HG03108 (cell line): ENCODE results near the gene MACC1.

Experiments
- ATAC-seq: cut with Tn5 transposase; IDR thresholded peaks from one replicate; pipeline ENCODE4 v1.9.1; 2021; ENCODE audit warnings: moderate library complexity; ENCODE audit not compliant: unreplicated experiment

The MACC1 gene

DNA sequence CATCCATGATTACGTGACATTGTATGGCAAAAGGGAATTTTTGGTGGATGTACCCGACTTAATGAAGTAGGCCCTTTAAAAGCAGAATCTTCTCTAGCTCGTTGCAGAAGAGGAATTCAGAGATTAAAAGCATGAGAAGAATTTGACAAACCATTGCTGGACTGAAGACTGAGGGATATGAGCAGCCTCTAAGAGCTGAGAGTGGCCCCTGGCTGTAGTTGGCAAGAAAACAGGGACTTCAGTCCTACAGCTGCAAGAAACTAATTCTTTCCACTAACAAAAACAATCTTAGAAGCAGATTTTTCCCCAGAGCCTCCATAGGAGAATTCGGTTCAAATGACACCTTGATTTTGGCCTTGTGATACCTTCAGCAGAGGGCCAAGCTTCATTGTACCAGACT is 34.1 kb downstream of the MACC1 start:
- ATAC-seq, result no peak

DNA sequence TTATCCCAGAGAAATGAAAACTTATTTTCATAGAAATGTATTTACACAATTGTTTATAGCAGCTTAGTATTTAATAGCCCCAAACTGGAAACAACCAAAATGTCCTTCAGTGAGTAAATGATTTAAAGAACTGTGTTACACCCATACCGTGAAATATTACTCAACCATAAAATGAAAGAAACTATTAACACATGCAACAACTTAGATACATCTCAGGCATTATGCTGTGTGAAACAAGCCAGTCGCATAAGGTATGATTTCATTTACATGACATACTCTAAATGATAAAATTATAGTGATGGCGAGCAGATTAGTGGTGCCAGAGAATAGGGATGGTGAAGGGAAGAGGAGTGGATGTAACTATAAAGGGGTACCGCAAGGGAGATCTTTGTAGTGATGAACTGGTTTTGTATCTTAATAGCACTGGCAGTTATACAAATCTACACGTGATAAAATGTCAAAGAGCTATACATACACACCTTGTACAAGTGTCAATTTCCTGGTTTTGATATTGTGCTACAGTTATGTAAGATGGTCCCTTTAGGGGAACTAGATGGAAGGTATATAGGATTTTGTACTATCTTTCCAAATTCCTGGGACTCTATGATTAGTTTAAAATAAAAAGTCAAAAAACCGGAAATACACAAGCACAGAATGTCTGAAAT is 40.5 kb downstream of the MACC1 start:
- no peak for ATAC-seq

DNA sequence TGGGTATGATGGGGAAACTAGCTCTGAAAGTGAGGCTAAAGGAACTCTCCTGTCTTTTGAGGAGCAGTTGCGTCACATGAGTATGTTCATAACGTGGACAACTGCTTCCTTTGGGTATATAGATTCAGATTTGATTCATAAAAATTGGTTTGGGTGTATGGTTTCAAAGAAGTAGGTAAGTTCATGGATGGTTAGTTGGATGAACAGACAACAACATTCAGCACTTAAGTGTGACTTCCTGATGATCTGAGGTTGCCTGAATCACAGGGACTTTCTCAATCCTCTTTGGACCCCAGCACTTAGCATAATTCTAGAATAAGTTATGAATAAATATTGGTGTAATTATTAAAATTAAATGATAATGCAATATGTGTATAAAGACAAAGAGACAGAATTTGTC is 43.4 kb downstream of the MACC1 start:
- ATAC-seq, result no peak

DNA sequence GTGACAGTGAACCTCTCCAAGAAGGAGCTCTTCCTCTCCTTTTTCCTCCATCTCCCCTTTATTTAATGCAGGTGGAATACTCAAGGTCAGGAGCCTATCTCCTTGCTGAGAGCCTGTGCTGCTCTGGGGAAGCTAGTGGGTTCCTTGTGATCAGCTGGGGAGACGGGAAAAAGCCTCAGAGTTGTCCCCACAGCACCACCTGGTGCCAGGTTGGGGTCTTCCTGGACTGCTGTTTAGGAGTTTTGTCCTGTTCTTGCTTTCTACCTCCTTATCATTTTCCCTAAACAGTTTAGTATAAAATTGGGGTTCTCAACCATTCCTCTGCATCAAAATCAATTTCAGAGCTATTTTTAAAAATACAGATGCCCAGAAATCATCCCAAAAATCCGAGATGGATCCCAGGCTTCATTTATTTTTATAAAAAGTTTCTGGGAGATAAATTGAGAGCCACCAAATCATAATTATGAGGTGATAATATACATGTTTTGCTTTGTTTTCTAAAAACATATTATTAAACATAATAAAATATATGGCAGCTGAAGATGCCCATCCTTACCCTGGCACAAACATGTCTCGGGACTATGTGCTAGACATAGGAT is 44.3 kb downstream of the MACC1 start:
- ATAC-seq, result no peak

DNA sequence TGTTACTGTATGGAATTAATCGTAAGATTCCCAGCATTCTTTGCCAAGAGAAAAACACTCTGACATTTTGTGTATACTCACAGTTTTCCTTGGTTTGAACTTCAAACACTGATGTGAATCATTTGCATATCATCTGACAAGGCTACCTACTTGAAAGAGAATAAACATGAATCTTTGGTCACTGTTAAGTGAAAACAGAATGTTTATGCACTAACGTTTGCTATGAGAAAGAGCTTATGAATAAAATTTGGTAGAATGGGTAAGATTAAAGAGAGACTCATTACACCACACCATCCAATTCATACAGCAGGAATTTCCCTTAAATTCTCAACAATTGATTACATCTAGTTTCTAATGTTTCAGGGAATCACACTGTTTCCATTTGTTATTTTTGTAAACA is 46.6 kb downstream of the MACC1 start:
- ATAC-seq, result no peak

DNA sequence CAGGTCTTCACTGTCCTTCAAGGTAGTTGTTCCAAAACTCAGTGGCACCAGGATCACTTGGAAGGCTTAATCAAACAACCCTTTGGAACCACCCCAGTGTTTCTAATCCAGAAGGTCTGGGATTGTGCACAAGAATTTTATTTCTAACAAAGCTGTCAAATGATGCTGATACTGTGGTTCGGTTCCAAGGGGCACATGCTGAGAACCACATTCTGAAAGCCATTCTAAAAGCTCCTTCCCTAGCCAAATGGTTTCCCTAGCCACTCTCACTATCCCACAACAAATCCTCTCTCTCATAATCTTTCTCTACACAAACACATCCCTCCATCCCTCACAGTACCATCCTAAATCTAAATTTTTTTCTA is 52.1 kb downstream of the MACC1 start:
- no peak for ATAC-seq

DNA sequence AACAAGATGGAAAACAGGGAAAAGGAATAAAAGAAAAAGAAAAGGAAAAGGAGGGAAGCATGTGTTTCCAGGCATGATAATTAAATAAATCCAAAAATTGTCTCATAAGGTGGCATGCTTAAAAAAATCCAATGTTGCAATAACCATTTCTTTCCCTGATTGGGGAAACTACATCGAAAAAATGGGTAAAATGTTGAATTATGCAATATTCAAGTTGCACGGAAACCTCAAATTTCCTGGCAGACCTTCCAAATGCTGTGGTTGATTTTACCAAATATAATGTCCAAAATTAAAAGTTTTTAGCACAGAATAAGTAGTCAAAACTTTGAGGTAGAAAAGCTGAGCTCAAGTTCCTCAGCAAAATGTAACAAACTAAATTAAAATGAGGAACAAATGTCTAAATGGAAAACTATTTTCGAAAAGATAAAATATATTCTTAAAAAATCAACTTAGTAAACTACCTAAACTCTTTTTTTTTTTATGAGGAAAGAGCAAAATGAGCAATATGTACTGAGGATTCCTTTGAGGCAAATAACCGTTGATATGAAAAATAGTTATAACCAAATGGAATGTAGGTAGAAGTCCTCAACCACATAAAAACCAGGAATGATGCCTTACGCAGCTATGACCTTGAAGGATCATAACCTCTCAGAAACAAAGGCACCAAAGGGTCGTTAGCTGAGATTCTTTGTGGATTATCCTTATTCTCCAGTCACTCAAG is 52.6 kb downstream of the MACC1 start:
- no peak for ATAC-seq

DNA sequence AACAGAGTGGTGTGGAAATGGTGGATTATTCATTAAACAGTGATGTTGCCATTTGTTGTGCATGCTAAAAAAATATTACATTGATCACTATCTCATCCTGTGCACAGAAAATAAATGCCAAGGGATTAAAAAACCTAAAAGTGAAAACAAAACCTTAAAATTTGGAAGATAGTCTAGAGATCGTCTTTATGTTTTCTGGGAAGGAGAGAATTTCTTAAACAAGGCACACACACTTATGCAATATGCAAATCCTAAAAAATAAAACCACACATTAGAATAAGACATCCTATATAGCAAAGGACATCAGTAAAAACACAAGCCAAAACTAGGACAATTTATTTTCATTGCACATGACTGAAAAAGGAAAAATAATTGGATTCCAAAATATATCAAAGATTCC is 54.5 kb downstream of the MACC1 start:
- no peak for ATAC-seq

DNA sequence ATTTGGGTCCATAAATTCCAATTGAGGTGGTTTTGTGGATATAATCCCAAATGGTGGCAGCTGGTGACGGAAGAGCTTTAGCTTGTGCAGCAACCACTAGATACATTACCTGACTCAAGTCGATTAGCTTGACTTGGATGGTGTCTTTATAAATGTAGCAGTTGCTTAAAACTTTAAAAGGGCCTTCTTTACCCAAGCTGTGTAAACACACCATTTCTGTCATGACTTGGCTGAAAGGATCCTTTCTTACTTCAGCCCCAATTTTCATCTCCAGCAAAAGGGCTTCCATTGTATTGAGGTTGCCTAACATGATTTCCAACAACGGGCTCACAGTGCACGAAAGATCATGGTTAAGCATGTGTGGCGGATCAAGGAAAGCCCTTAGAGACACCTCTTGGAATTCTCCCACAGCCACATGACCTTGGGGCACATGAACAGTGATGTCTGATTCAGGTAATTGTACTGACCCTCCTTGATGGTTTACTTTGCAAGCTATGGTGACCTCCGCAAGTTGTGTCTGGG is 57.9 kb downstream of the MACC1 start:
- no peak for ATAC-seq

DNA sequence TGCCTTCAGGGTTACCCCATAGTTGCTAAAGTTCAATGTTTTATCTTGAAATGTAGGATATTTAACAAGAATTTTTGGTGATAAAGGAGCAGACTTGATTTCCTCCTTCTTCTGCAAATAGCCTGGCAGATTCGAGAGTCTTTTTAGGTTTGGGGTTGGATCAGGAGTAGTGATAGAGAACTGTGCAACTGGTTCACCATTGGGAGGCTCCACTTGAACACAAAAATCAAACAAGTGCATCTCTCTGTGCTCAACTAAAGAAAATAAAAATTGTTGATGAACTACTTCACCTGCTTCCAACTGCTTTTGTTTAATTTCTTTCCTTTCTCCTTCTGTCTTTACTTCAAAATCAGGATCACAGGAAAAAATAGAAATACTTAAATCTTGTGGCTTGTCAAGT is 58.5 kb downstream of the MACC1 start:
- no peak for ATAC-seq

DNA sequence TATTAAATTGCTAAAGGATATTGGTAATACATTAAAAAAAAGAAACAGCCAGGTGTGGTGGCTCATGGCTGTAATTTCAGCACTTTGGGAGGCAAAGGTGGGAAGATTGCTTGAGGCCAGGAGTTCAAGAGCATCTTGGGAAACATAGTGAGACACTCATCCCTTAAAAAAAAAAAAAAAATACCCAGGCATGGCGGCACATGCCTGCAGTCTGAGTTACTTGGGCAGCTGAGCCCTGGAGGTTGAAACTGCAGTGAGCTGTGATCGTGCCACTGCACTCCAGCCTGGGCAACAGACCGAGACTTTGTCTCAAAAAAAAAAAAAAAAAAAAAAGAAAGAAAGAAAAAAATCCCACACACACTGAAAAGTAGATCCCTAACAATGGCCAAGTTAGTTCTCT is 59.7 kb downstream of the MACC1 start:
- no peak for ATAC-seq

DNA sequence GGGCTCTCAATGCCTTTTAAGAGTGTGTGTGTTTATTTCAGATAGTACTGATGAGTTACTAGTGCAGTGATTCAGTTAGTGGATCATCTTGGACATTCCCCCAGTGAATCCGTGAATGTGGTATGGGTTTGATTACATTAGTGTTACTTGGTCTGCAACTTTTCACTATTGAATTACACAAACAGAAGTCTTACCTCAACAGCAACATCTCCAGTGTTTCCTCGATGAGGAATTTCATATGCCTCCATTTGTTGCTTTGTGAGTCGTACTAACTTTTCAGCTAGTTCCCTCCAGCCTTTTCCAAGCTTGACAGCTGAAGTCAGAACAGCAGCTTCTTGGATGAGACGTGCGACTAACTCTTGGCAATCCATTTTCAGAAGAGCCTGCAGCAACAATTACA is 63.2 kb downstream of the MACC1 start:
- ATAC-seq, result no peak

DNA sequence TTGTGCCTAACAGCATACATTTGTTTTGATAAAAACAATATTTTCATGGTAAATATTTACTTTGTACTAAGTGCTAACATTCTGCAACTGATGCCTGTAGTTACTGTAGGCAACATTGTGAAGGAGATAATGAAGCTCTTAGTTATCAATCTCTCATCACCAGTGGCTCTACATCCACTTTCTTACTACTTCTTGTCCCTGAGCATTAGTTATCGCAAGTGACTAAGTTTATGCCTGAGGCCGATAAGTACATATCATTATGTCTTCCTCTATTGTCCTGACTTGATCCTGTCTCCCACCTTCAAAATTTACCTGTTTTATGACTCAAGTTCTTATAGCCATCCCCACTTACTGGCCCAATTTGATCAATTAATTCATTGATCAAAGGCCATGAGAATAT is 63.6 kb downstream of the MACC1 start:
- no peak for ATAC-seq

DNA sequence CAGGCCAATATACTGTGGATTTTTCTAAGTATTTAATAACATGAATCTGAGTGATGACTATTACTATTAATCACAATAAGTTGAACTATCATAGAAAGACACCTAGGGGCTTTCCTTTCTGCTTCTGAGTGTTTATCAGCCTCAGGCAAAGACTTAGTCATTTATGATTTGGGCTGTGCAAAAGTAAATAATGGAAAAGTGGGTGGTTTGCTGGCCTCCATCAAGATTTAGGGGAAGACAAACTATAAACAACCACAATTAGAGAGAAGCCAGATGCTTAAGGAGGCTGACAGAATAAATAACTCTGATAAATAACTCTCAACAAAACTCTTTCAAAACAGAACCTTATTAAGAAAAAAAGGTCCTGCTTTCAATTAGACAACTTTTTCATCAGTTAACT is 64.7 kb downstream of the MACC1 start:
- ATAC-seq, result no peak

DNA sequence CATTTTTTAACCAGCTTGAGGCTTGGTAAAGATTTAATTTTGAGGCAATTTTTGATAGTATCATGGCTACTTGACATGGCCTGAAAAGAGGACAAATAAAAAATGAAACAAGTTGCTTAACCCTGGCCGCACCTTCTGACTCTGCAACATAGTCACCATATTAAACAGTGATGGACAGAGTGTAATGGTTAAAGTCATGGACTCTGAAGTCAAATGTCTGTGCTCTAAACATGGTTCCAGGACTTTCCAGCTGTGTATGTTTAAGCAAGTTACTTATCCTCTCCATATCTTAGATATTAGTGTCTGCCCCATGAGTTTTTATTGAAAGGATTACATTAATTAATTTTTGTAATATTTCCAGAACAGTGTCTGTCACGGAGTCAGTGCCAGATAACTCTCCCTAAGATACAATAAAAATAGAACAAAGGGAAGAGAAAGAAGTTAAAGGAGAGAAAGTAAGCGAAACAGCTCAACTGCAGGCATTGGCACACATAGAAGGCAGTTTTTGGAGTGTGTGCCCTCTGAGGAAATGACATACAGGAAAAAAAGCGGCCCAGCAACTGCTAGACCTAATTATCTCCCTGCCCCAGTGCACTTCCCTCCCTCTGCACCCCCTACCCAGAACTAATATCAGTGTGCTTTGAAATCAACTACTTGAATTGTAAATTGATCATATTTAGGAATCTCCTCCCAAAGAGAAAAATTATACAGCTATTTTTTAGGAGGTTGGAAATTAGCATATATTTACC is 65.3 kb downstream of the MACC1 start:
- no peak for ATAC-seq

DNA sequence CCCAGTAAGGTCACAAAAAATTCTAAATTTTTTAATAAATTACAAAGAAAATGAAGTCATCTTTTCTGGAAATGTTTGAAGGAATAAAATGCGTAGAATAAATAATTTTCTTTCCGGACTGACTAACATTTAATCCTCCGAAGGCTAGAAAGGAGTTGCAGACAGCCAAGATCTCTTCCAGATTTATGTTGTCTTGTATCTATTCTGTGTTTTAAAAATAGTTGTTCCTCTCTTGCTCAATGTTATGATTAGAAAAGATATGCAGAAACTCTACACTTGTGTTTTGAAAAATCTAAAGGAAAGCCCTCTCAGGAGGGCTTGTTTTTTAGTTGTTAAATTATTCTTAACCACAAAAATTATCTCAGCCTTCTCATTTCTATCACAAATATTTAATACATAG is 70.7 kb downstream of the MACC1 start:
- ATAC-seq, result no peak

DNA sequence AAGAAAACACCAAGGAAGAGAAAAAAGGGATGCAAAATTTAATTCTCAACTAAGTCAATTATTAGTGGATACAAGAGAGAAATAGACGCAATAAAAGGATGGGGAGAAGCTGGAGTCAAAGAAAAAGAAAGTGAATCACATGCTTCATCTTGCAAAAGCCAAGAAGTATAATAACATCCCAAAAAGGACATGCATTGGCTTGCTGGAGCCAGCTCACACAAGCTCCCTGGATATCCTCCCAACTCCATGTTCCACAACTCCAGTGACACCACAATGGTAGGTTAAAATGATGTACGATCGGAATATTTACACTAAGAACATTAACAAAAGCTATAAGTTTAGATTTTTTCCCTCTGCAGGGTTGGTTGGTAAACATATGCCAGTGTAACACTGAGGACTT is 72.4 kb downstream of the MACC1 start:
- no peak for ATAC-seq

DNA sequence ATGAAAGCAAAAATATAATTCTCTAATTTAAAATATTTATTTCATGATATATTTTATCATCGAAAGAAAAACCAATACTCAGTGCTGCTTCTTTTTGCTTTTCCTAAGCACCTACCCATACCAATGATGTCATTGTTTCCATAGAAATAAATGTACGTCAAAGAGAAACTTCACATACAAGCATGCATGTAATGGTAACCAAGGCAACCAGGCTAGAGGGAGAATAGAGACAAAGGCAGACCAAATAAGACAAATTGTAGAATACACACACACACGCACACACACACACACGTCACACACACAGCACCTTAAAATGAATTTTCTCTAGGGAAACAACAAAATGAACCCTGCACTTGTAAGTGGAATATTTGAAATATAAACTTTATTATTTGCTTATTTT is 75.5 kb downstream of the MACC1 start:
- no peak for ATAC-seq

DNA sequence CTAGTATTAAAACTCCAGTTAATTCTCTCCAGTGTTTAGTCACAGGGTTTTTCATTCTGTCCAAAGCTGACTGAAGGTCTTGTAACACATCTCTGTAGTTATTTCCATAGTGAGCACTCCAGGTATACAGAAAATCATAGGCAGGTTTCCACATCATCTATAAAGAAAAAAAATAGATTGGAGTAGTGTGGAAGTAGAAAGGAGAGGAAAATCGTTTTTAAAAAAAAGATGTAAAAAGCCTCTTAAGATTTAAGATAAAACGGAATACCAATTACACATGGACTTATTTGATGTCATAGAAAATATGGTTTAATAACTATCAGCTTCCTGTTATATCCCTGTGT is 76.2 kb downstream of the MACC1 start:
- no peak for ATAC-seq

DNA sequence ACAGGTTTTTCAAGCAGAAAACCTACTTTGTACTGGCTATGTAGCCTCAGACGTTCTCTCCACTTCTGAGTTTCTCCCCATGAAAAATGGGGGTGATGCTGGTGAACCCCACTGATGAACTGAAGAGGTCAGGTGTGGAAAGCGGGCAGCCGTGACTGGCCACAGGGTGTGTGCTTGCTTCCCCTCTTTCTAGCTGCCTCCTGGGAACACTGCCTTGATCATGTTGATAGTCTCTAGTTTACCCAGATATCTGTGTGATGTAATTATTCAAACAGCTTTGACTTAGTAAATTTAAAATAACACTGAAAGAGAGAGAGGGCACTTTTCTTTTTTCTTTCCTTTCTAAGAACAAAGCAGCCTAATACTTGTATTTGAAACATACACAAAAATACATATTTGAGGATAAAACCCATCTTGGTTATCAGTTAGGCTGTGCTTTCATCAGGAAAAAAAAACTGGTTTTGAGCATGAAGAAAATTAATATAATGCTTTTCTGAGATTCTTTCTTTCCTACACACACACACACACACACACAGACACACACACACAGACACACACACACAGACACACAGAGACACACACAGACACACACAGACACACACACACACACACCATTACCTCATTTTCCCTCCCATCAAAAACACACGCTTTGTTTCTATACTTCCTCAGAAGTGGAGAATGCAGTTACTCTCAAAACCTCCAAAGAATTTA is 76.7 kb downstream of the MACC1 start:
- no peak for ATAC-seq

DNA sequence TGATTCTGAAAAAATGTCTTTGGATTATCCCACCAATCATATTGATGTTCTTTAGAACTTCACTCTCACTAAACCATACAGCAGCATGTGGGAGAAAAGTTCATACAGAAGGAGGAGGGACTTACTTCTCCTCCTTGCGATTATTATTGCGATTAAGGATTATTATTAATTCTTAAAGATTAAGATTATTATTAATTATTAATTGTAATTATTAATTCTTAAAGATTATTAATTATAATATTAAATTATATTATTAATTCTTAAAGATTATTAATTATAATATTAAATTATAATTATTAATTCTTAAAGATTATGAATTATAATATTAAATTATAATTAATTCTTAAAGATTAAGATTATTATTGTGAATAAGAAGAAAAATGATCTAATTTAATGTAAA is 80.5 kb downstream of the MACC1 start:
- ATAC-seq, result no peak
